ENCODE measurements around the gene SLC10A7.

Gene SLC10A7

DNA sequence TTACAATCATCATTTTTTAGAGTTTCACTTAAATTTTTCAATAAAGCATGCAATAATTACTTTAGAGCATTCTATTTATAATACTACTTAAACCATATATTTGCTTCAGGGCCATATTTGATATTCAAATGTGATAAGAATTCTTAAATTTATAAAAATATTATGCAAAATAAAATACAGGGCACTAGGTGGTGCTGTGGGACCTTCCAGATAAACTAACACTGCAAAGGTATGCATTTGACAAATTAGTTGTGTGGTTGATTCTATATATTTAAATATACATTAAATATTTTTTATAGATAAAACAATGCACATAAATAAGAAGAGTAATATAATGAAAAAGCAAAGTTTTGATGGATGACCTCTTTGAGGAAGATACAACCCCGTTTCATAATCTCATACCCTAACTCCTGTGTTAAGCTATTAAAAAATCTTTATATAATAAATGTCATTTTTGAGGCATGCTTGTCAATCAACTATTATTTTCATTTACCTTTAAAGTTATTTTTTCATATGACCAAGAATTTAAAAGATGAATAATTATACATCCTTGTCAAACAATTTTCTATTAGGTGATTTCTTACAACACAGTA, 179.0 kb downstream of the SLC10A7 start:
- no peaks in the 10 kb centered on the region for H3F3A ChIP-seq (ENCODE audit: insufficient read depth, low read length)
- H3K9me2 ChIP-seq (replicated peaks; ENCODE audit: insufficient read depth, low read length), result no peaks in the 10 kb centered on the region
- H3K4me3 ChIP-seq (ENCODE audit: low read length), result no peak overlapping the region
- no peaks in the 10 kb centered on the region for H3K36me3 ChIP-seq (replicated peaks; ENCODE audit: insufficient read depth, low read length)
- peaks cover 31% of the 10 kb centered on the region for H3K4me1 ChIP-seq (ENCODE audit: low read length)
- no peak overlapping the region for H3K9ac ChIP-seq (ENCODE audit: low read length)
- no peak overlapping the region for H3K4me2 ChIP-seq (ENCODE audit: low read depth, low read length)
- no peaks in the 10 kb centered on the region for H4K20me1 ChIP-seq (ENCODE audit: insufficient read depth, low read length)
- no peaks in the 10 kb centered on the region for H3K9me3 ChIP-seq (replicated peaks; ENCODE audit: insufficient read depth, low read length)
- DNase-seq, result peak; percentile 57
- no peak overlapping the region for H2AFZ ChIP-seq (ENCODE audit: low read length)
- no peaks in the 10 kb centered on the region for H3K27me3 ChIP-seq (replicated peaks; ENCODE audit: insufficient read depth, low read length)
- TF ChIP-seq, protein P1, sequence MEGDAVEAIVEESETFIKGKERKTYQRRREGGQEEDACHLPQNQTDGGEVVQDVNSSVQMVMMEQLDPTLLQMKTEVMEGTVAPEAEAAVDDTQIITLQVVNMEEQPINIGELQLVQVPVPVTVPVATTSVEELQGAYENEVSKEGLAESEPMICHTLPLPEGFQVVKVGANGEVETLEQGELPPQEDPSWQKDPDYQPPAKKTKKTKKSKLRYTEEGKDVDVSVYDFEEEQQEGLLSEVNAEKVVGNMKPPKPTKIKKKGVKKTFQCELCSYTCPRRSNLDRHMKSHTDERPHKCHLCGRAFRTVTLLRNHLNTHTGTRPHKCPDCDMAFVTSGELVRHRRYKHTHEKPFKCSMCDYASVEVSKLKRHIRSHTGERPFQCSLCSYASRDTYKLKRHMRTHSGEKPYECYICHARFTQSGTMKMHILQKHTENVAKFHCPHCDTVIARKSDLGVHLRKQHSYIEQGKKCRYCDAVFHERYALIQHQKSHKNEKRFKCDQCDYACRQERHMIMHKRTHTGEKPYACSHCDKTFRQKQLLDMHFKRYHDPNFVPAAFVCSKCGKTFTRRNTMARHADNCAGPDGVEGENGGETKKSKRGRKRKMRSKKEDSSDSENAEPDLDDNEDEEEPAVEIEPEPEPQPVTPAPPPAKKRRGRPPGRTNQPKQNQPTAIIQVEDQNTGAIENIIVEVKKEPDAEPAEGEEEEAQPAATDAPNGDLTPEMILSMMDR (IDR thresholded peaks at IDR 0.05; ENCODE audit: low read length), result peak; percentile 33
- TF ChIP-seq EZH2phosphoT487 (IDR thresholded peaks at IDR 0.05; ENCODE audit: low read length) (no peak), EZH2 (optimal IDR thresholded peaks at IDR 0.05; ENCODE audit: low read depth, low read length) (no peak)
- no peak overlapping the region for H3K27ac ChIP-seq (ENCODE audit: low read length)
- H3K79me2 ChIP-seq (ENCODE audit: low read length), result no peaks in the 10 kb centered on the region

DNA sequence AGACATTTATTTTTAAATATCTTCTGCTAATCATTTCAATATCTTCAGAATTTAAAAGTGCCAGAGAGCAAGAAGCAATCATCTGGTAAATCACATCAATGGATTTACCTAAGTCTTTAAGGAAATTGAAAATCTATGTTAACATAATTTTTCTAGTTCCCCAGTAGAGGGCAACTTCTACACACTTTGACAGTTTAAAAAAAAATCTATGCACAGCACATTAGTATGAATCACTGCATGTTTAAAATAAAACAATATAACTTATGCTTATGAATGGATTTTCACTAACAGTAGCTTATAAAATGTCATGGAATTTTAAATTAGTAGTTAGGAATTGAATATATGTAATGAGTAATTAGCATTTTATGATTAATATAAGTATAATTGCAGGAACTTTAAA, 180.9 kb downstream of the SLC10A7 start:
- peaks cover 21% of the 10 kb centered on the region for H3K4me1 ChIP-seq (ENCODE audit: low read length)
- no peak overlapping the region for H3K4me2 ChIP-seq (ENCODE audit: low read depth, low read length)
- no peak overlapping the region for H3K27ac ChIP-seq (ENCODE audit: low read length)
- DNase-seq, result peak; percentile 37
- H3F3A ChIP-seq (ENCODE audit: insufficient read depth, low read length), result no peaks in the 10 kb centered on the region
- no peak overlapping the region for H3K4me3 ChIP-seq (ENCODE audit: low read length)
- H3K79me2 ChIP-seq (ENCODE audit: low read length), result no peaks in the 10 kb centered on the region
- H3K36me3 ChIP-seq (replicated peaks; ENCODE audit: insufficient read depth, low read length), result no peaks in the 10 kb centered on the region
- no peak for TF ChIP-seq EZH2phosphoT487 (IDR thresholded peaks at IDR 0.05; ENCODE audit: low read length)
- TF ChIP-seq, protein P1 (IDR thresholded peaks at IDR 0.05; ENCODE audit: low read length), result peak; percentile 42
- TF ChIP-seq EZH2 (optimal IDR thresholded peaks at IDR 0.05; ENCODE audit: low read depth, low read length), result no peak
- H3K9me2 ChIP-seq (replicated peaks; ENCODE audit: insufficient read depth, low read length), result no peaks in the 10 kb centered on the region
- H4K20me1 ChIP-seq (ENCODE audit: insufficient read depth, low read length), result no peaks in the 10 kb centered on the region
- H3K9ac ChIP-seq (ENCODE audit: low read length), result no peak overlapping the region
- H2AFZ ChIP-seq (ENCODE audit: low read length), result no peak overlapping the region
- no peaks in the 10 kb centered on the region for H3K27me3 ChIP-seq (replicated peaks; ENCODE audit: insufficient read depth, low read length)
- no peaks in the 10 kb centered on the region for H3K9me3 ChIP-seq (replicated peaks; ENCODE audit: insufficient read depth, low read length)

DNA sequence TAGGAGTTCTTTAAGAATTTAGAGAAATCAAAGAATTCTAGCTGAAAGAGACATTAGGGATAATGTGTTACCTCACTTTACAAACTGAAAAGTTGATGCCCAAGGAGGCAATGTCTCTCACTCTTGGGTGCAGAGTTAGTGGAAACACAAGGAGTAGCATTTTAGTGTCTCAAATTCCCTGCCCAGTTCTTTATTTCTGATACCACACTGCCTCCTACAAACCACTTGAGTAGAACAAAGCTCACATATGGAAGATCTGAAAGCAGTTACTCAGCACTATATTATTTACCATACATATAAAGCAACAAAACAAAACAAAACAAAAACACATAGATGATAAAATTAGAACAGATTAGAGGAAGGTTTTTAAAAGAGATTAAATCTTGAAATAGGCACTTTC, 183.2 kb downstream of the SLC10A7 start:
- TF ChIP-seq EZH2 (optimal IDR thresholded peaks at IDR 0.05; ENCODE audit: low read depth, low read length) (no peak), EZH2phosphoT487 (IDR thresholded peaks at IDR 0.05; ENCODE audit: low read length) (no peak)
- TF ChIP-seq, protein P1 (IDR thresholded peaks at IDR 0.05; ENCODE audit: low read length), result peak; percentile 31
- H3K4me1 ChIP-seq (ENCODE audit: low read length), result peaks cover 38% of the 10 kb centered on the region
- no peak overlapping the region for H2AFZ ChIP-seq (ENCODE audit: low read length)
- no peaks in the 10 kb centered on the region for H3K9me2 ChIP-seq (replicated peaks; ENCODE audit: insufficient read depth, low read length)
- DNase-seq, result peak; percentile 33
- H4K20me1 ChIP-seq (ENCODE audit: insufficient read depth, low read length), result no peaks in the 10 kb centered on the region
- H3K9ac ChIP-seq (ENCODE audit: low read length), result no peak overlapping the region
- peaks cover 10% of the 10 kb centered on the region for H3F3A ChIP-seq (ENCODE audit: insufficient read depth, low read length)
- H3K4me3 ChIP-seq (ENCODE audit: low read length), result no peak overlapping the region
- H3K27ac ChIP-seq (ENCODE audit: low read length), result no peak overlapping the region
- no peaks in the 10 kb centered on the region for H3K36me3 ChIP-seq (replicated peaks; ENCODE audit: insufficient read depth, low read length)
- no peak overlapping the region for H3K4me2 ChIP-seq (ENCODE audit: low read depth, low read length)
- H3K27me3 ChIP-seq (replicated peaks; ENCODE audit: insufficient read depth, low read length), result no peaks in the 10 kb centered on the region
- no peaks in the 10 kb centered on the region for H3K79me2 ChIP-seq (ENCODE audit: low read length)
- H3K9me3 ChIP-seq (replicated peaks; ENCODE audit: insufficient read depth, low read length), result no peaks in the 10 kb centered on the region
